ENCODE results near the gene SH2D2A. TPM values are rescaled to one million over a fixed set of nuclear protein-coding genes. Genes with fewer than 3 reads are reported as not detected.

The SH2D2A gene
- total RNA-seq, 1 experiment from 2014 or later = 27.9 TPM

- no peak for DNase-seq (ENCODE audit: unreplicated experiment)
- intact Hi-C loops (cut with micrococcal nuclease) = no loop called here
- no TSS peak for BruUV-seq (replicated peaks)
- TF ChIP-seq CTCF (IDR thresholded peaks at IDR 0.05; ENCODE audit: unreplicated experiment) = no peak
- Mint-ChIP-seq H3K4me3 (ENCODE audit: unreplicated experiment) (no peak overlapping the region), H3K9me3 (ENCODE audit: unreplicated experiment) (no peaks in the 10 kb centered on the region), H3K4me1 (ENCODE audit: insufficient read depth, unreplicated experiment) (peaks cover 14% of the 10 kb centered on the region), H3K27ac (ENCODE audit: low read depth, unreplicated experiment) (no peak overlapping the region), H3K27me3 (ENCODE audit: insufficient read depth, unreplicated experiment) (no peaks in the 10 kb centered on the region), H3K36me3 (ENCODE audit: insufficient read depth, unreplicated experiment) (no peaks in the 10 kb centered on the region)
- CTCF ChIA-PET = interaction anchor here (0.9 to 11.2 kb wide), 8 partner anchors 10 to 540 kb away, joined by 3 to 185 read pairs (median 10); partner anchors contain the start of genes NTRK1 and PEAR1
- POLR2A ChIA-PET = no interaction called here
Measured at GRCh38 chr1:156823210-156823790, 6.7 kb upstream of the SH2D2A start.

GRCh38 chr1:156822680-156823079, 6.0 kb upstream of the SH2D2A start:
- H3K27me3 Mint-ChIP-seq (ENCODE audit: insufficient read depth, unreplicated experiment) = no peaks in the 10 kb centered on the region
- H3K27ac Mint-ChIP-seq (ENCODE audit: low read depth, unreplicated experiment) = no peak overlapping the region
- peaks cover 14% of the 10 kb centered on the region for H3K4me1 Mint-ChIP-seq (ENCODE audit: insufficient read depth, unreplicated experiment)
- DNase-seq (ENCODE audit: unreplicated experiment) = no peak
- ChIA-PET CTCF (interaction anchor here (0.8 to 11.2 kb wide), 12 partner anchors 9 to 541 kb away, joined by 3 to 185 read pairs (median 7); partner anchors contain the start of genes NTRK1 and PEAR1), POLR2A (interaction anchor here (0.6 kb wide), 1 partner anchor 201 kb away, joined by 3 read pairs; no protein-coding TSS in a partner anchor)
- H3K4me3 Mint-ChIP-seq (ENCODE audit: unreplicated experiment) = no peak overlapping the region
- no peak for TF ChIP-seq CTCF (IDR thresholded peaks at IDR 0.05; ENCODE audit: unreplicated experiment)
- intact Hi-C loops (cut with micrococcal nuclease) = no loop called here
- H3K36me3 Mint-ChIP-seq (ENCODE audit: insufficient read depth, unreplicated experiment) = no peaks in the 10 kb centered on the region
- BruUV-seq (replicated peaks) = no TSS peak
- no peaks in the 10 kb centered on the region for H3K9me3 Mint-ChIP-seq (ENCODE audit: unreplicated experiment)

GRCh38 chr1:156821801-156822200, 5.2 kb upstream of the SH2D2A start:
- H3K36me3 Mint-ChIP-seq (ENCODE audit: insufficient read depth, unreplicated experiment) = no peaks in the 10 kb centered on the region
- H3K27me3 Mint-ChIP-seq (ENCODE audit: insufficient read depth, unreplicated experiment) = no peaks in the 10 kb centered on the region
- intact Hi-C loops (cut with micrococcal nuclease) = no loop called here
- ChIA-PET POLR2A (interaction anchor here (0.6 to 1.2 kb wide), 2 partner anchors 9 to 197 kb away, joined by 3 to 4 read pairs; no protein-coding TSS in a partner anchor), CTCF (interaction anchor here (0.9 to 11.2 kb wide), 10 partner anchors 8 to 159 kb away, joined by 3 to 185 read pairs (median 11); partner anchors contain the start of genes NTRK1 and PEAR1)
- H3K4me1 Mint-ChIP-seq (ENCODE audit: insufficient read depth, unreplicated experiment) = peaks cover 18% of the 10 kb centered on the region
- peak; percentile 41 for DNase-seq (ENCODE audit: unreplicated experiment)
- TF ChIP-seq CTCF (IDR thresholded peaks at IDR 0.05; ENCODE audit: unreplicated experiment) = no peak
- no peaks in the 10 kb centered on the region for H3K9me3 Mint-ChIP-seq (ENCODE audit: unreplicated experiment)
- no peak overlapping the region for H3K4me3 Mint-ChIP-seq (ENCODE audit: unreplicated experiment)
- BruUV-seq (replicated peaks) = no TSS peak
- H3K27ac Mint-ChIP-seq (ENCODE audit: low read depth, unreplicated experiment) = no peak overlapping the region

DNA sequence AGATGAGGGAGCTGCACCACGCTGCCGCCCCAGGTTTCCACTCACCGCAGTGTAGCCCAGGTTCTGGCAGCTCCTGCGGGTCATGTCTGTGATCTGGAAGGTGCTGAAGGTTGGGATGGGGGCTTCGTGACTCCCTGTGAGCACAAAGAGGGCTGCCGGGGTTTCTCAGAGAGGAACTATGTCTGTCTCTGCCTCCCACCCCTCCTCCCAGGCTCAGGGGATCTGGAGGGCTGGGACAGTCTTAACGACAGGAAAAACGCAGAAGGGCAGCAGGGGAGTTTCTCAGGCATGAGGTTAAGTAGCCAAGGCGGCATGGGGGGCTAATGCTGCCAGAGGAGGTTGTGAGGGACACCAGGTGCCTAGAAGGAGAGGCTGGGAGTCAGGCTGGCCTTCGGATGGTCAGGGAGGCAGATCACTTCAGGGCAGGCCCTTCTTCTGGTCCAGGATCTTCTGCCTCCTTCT, 656 bp downstream of the SH2D2A start:
- H3K27me3 Mint-ChIP-seq (ENCODE audit: insufficient read depth, unreplicated experiment) = no peaks in the 10 kb centered on the region
- POLR2A ChIA-PET = interaction anchor here (0.6 kb wide), 1 partner anchor 12 kb away, joined by 3 read pairs; no protein-coding TSS in a partner anchor

More for the DNA sequence above, 656 bp downstream of the SH2D2A start:
- no peak overlapping the region for H3K27ac Mint-ChIP-seq (ENCODE audit: low read depth, unreplicated experiment)
- TF ChIP-seq CTCF (IDR thresholded peaks at IDR 0.05; ENCODE audit: unreplicated experiment) = no peak
- no peak for DNase-seq (ENCODE audit: unreplicated experiment)
- H3K36me3 Mint-ChIP-seq (ENCODE audit: insufficient read depth, unreplicated experiment) = no peaks in the 10 kb centered on the region
- no peaks in the 10 kb centered on the region for H3K9me3 Mint-ChIP-seq (ENCODE audit: unreplicated experiment)
- peaks cover 46% of the 10 kb centered on the region for H3K4me1 Mint-ChIP-seq (ENCODE audit: insufficient read depth, unreplicated experiment)
- intact Hi-C loops (cut with micrococcal nuclease) = no loop called here
- BruUV-seq (replicated peaks) = no TSS peak
- CTCF ChIA-PET = interaction anchor here (0.9 to 12.4 kb wide), 3 partner anchors 22 to 75 kb away, joined by 3 to 106 read pairs (median 7); partner anchors contain the start of gene PEAR1
- H3K4me3 Mint-ChIP-seq (ENCODE audit: unreplicated experiment) = no peak overlapping the region
